Measurements from ENCODE around the gene UBE4A. TPM values are rescaled to one million over a fixed set of nuclear protein-coding genes. Genes with fewer than 3 reads are reported as not detected.

UBE4A gene
- total and polyA plus RNA-seq, 9 of the 15 experiments (the other 6 are each of a cell fraction or from before 2014, with no cell fraction given) = 13.5 to 45.2 (median 26.8) TPM

GRCh38 chr11:118418766-118419165 lies 59.4 kb downstream of the UBE4A start:
- Histone ChIP-seq H3K9me3 (replicated peaks; ENCODE audit: control insufficient read depth, insufficient read depth, low read depth, low read length) (no peaks in the 10 kb centered on the region), H3K27ac (ENCODE audit: extremely low read depth, low read depth, low read length) (no peak overlapping the region), H3K4me1 (replicated peaks in 1 of 2; ENCODE audit: control insufficient read depth in 2 of 2, insufficient read depth in 2 of 2, low read length in 2 of 2) (peaks cover 4 to 20% of the 10 kb centered on the region in 2 experiments; a peak in 3 of 5 replicates), H3K9me1 (ENCODE audit: control insufficient read depth, insufficient read depth, low read length) (no peaks in the 10 kb centered on the region), H3K27me3 (ENCODE audit: control insufficient read depth in 2 of 2, insufficient read depth in 2 of 2, low read length in 2 of 2) (no peaks in the 10 kb centered on the region), H3K79me2 (ENCODE audit: control insufficient read depth, insufficient read depth, low read length) (no peaks in the 10 kb centered on the region), H3K4me2 (ENCODE audit: insufficient read depth, low read length) (no peak overlapping the region), H3K4me3 (no peak overlapping the region), H3K9ac (ENCODE audit: insufficient read depth in 1 of 2, low read depth in 2 of 2, low read length in 2 of 2) (no peak overlapping the region), H3K36me3 (ENCODE audit: control insufficient read depth, insufficient read depth, low read length) (no peaks in the 10 kb centered on the region), H2AFZ (ENCODE audit: low read depth, low read length) (no peak overlapping the region; the same call in 1 of the 2 replicates), H4K20me1 (replicated peaks; ENCODE audit: control insufficient read depth, insufficient read depth, low read length) (no peaks in the 10 kb centered on the region)
- DNase-seq (ENCODE audit: extremely low read depth in 1 of 4, low spot score in 3 of 4) (no peak), FAIRE-seq (no peak), ATAC-seq (no peak)
- in situ Hi-C loops (cut with MboI) = no loop called here
- TF ChIP-seq RREB1 (CRISPR knock-in tag; IDR thresholded peaks at IDR 0.05) (no peak), FIP1L1 (IDR thresholded peaks at IDR 0.05; ENCODE audit: low read depth, low read length, poor library complexity, severe bottlenecking) (no peak), ATF6 (CRISPR knock-in tag; IDR thresholded peaks at IDR 0.05) (no peak), ZNF134 (CRISPR knock-in tag; conservative IDR thresholded peaks at IDR 0.05) (no peak), PHF21A (IDR thresholded peaks at IDR 0.05; ENCODE audit: borderline replicate concordance, low read depth) (no peak), MEF2A (IDR thresholded peaks at IDR 0.05; ENCODE audit: control insufficient read depth, low read depth, low read length) (no peak), SPI1 (IDR thresholded peaks at IDR 0.05; ENCODE audit: borderline replicate concordance, low read depth, low read length) (no peak), BDP1 (IDR thresholded peaks at IDR 0.05; ENCODE audit: insufficient read depth, insufficient read length) (no peak)
- TF ChIP-seq, protein P1, sequence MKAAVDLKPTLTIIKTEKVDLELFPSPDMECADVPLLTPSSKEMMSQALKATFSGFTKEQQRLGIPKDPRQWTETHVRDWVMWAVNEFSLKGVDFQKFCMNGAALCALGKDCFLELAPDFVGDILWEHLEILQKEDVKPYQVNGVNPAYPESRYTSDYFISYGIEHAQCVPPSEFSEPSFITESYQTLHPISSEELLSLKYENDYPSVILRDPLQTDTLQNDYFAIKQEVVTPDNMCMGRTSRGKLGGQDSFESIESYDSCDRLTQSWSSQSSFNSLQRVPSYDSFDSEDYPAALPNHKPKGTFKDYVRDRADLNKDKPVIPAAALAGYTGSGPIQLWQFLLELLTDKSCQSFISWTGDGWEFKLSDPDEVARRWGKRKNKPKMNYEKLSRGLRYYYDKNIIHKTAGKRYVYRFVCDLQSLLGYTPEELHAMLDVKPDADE (conservative IDR thresholded peaks at IDR 0.05; ENCODE audit: control insufficient read depth, low read depth, low read length) = no peak
- intact Hi-C loops (cut with micrococcal nuclease) = no loop called here
- CTCF ChIA-PET (ENCODE audit: low intra/inter-chr PET ratio) = no interaction called here
- BruUV-seq (replicated peaks) = no TSS peak
- POLR2A ChIA-PET = interaction anchor here (1.1 to 1.5 kb wide), 3 partner anchors 8 to 16 kb away, joined by 3 to 4 read pairs (median 4); no protein-coding TSS in a partner anchor
- 55% methylated on average over 5 of the region's 5 CpGs for WGBS (ENCODE audit: insufficient coverage, low coverage, missing lambda C conversion rate)

All from K562 (cell line).